Transverse colon (tissue), 4 donors: Measurements from ENCODE around the gene ATMIN. TPM values are rescaled to one million over a fixed set of nuclear protein-coding genes. Genes with fewer than 3 reads are reported as not detected.

ENCODE experiments used
- DNase-seq: peaks from one replicate; pipeline ENCODE4 v3.0.0-alpha.2; 2019
- H3K27ac ChIP-seq, 4 donors: fragments of 200-600 bp; sonication (generic); 2 replicates each; pipeline ENCODE4 v1.5.1; 2016 to 2018; ENCODE audit warnings: inconsistent platforms in 4 of 4
- H3K27me3 ChIP-seq: fragments of 200-600 bp; sonication (generic); 2 replicates; pipeline ENCODE4 v1.5.1; 2017; ENCODE audit warnings: inconsistent platforms
- H3K36me3 ChIP-seq, 4 donors: fragments of 200-600 bp; sonication (generic); 2 replicates each; pipeline ENCODE4 v1.5.1; 2017 to 2019; ENCODE audit warnings: inconsistent platforms in 4 of 4
- H3K4me1 ChIP-seq, 4 donors: fragments of 200-600 bp; sonication (generic); 2 replicates each; pipeline ENCODE4 v1.5.1; 2017 to 2020; ENCODE audit warnings: inconsistent platforms in 4 of 4
- H3K4me3 ChIP-seq, 4 donors: fragments of 200-600 bp; sonication (generic); 1 replicate in 1 of 4; 2 replicates in 3 of 4; pipeline versions ENCODE4 v1.5.1 to v1.6.1; 2017 to 2019; ENCODE audit warnings: inconsistent platforms in 4 of 4
- H3K9me3 ChIP-seq, 2 donors: fragments of 200-600 bp; sonication (generic); 2 replicates each; pipeline ENCODE4 v1.5.1; 2017 to 2019; ENCODE audit warnings: inconsistent platforms in 2 of 2
- CTCF ChIP-seq, 5 experiments: fragments of 200-600 bp in 3 of 5; fragments of 450-650 bp in 2 of 5; sonication (generic) in 3 of 5; IDR thresholded peaks; 1 replicate in 2 of 5; 2 replicates in 3 of 5; pipeline ENCODE4 v1.5.1; 2016 to 2017; ENCODE audit warnings: antibody characterized with exemption in 5 of 5, inconsistent platforms in 3 of 5, mild to moderate bottlenecking in 2 of 5, moderate library complexity in 1 of 5
- EP300 ChIP-seq: sonication (generic); formaldehyde crosslinking; IDR thresholded peaks from one replicate; pipeline ENCODE4 v1.6.1; 2017; ENCODE audit warnings: antibody characterized with exemption, low read depth
- POLR2A ChIP-seq: fragments of 450-650 bp; IDR thresholded peaks from one replicate; pipeline ENCODE4 v1.6.1; 2016; ENCODE audit warnings: antibody characterized with exemption, mild to moderate bottlenecking, moderate library complexity
- POLR2AphosphoS5 ChIP-seq, 3 donors: sonication (generic); formaldehyde crosslinking; IDR thresholded peaks; one replicate each; pipeline ENCODE4 v1.6.1; 2016; ENCODE audit warnings: antibody characterized with exemption in 3 of 3
- WGBS, 2 donors: methylation state at CpG; one replicate each; pipeline ENCODE4 v1.1.5; 2018; ENCODE audit warnings: low coverage in 1 of 2; 5-methylcytosine and 5-hydroxymethylcytosine counted together
- in situ Hi-C, 4 donors: fragments of 200-750 bp; cut with MboI; loops; one replicate each; pipeline versions ENCODE4 v1.15.0 to v1.15.1; 2017; ENCODE audit warnings: low sequenced_read_pairs in 3 of 4, low pct_ligation_motif_present in 1 of 4, low pct_unique_long_range_greater_than_20kb in 1 of 4
- intact Hi-C: fragments of 100-400 bp; cut with DNase I; formaldehyde crosslinking; loops from one replicate; pipeline ENCODE4 v1.15.1; 2023; ENCODE audit warnings: low total_unique reads
- total RNA-seq, 4 donors: library from RNA; depleted of rRNA; stranded (reverse); fragments of >200 nt; gene quantifications; one replicate each; pipeline ENCODE4 v1.1.0, GENCODE V29; 2016

The ATMIN gene
- total RNA-seq, 4 donors from 2014 or later = 24.7 to 86.0 (median 35.5) TPM

- in situ Hi-C loops = no loop called here
- peak overlapping the region; percentile 45 to 77 (median 71) for H3K27ac ChIP-seq
Measured at GRCh38 chr16:80997139-80997798, 38.4 kb upstream of the ATMIN start.

GRCh38 chr16:80997964-80998620, 37.5 kb upstream of the ATMIN start:
- intact Hi-C loops = no loop called here
- Histone ChIP-seq H3K4me3 (peak overlapping the region in 1 of 4 donors; percentile 46), H3K4me1 (peaks cover 3 to 22% (median 20%) of the 10 kb centered on the region in 4 donors), H3K27ac (peak overlapping the region; percentile 45 to 77 (median 71)), H3K9me3 (no peaks in the 10 kb centered on the region), H3K27me3 (no peaks in the 10 kb centered on the region), H3K36me3 (no peaks in the 10 kb centered on the region)
- in situ Hi-C loops = no loop called here
- TF ChIP-seq POLR2A (no peak), EP300 (no peak), CTCF (IDR thresholded peaks at IDR 0.05) (no peak), POLR2AphosphoS5 (IDR thresholded peaks at IDR 0.05) (no peak)
- DNase-seq = no peak
- 86 to 87% methylated on average over 6 to 7 of the region's 7 CpGs for WGBS, 2 donors

More at GRCh38 chr16:80997139-80997798, 38.4 kb upstream of the ATMIN start:
- H3K4me1 ChIP-seq = peaks cover 3 to 22% (median 20%) of the 10 kb centered on the region in 4 donors
- TF ChIP-seq EP300 (no peak), POLR2AphosphoS5 (IDR thresholded peaks at IDR 0.05) (no peak), POLR2A (no peak), CTCF (IDR thresholded peaks at IDR 0.05) (no peak)
- no peak for DNase-seq
- peak overlapping the region in 3 of 4 donors; percentile 9 to 46 (median 19) for H3K4me3 ChIP-seq
- WGBS, 2 donors = 13 to 18% methylated on average over 9 of the region's 9 CpGs
- no peaks in the 10 kb centered on the region for H3K36me3 ChIP-seq
- no peaks in the 10 kb centered on the region for H3K9me3 ChIP-seq
- intact Hi-C loops = no loop called here
- H3K27me3 ChIP-seq = no peaks in the 10 kb centered on the region

- Histone ChIP-seq H3K9me3 (no peaks in the 10 kb centered on the region), H3K4me1 (peaks cover 7 to 43% (median 32%) of the 10 kb centered on the region in 4 donors), H3K27ac (no peak overlapping the region), H3K4me3 (no peak overlapping the region), H3K27me3 (no peaks in the 10 kb centered on the region), H3K36me3 (no peaks in the 10 kb centered on the region)
- intact Hi-C loops (loop anchor here (10.0 kb wide), 2 partner anchors 94 to 1236 kb away; partner anchors contain the start of gene GCSH), in situ Hi-C loops (loop anchor here in 1 of 4 donors (25.0 kb wide), 1 partner anchor 311 kb away; the partner anchor contains the start of gene GAN)
- TF ChIP-seq EP300 = no peak
- no peak for TF ChIP-seq CTCF (IDR thresholded peaks at IDR 0.05)
- TF ChIP-seq POLR2A = no peak
- TF ChIP-seq POLR2AphosphoS5 (IDR thresholded peaks at IDR 0.05) = no peak
- WGBS, 2 donors = 91 to 98% methylated on average over 3 of the region's 3 CpGs
- DNase-seq = no peak
Measured at GRCh38 chr16:81000873-81001272, 34.8 kb upstream of the ATMIN start.

- H3K9me3 ChIP-seq = no peaks in the 10 kb centered on the region
- peaks cover 7 to 39% (median 31%) of the 10 kb centered on the region in 4 donors for H3K4me1 ChIP-seq
- in situ Hi-C loops = loop anchor here in 1 of 4 donors (25.0 kb wide), 1 partner anchor 311 kb away; the partner anchor contains the start of gene GAN
- H3K36me3 ChIP-seq = no peaks in the 10 kb centered on the region
- no peak for DNase-seq
- no peak overlapping the region for H3K4me3 ChIP-seq
- no peak for TF ChIP-seq POLR2A
- no peaks in the 10 kb centered on the region for H3K27me3 ChIP-seq
- no peak overlapping the region for H3K27ac ChIP-seq
- intact Hi-C loops = loop anchor here (10.0 kb wide), 2 partner anchors 93 to 1237 kb away; partner anchors contain the start of gene GCSH
- WGBS, 2 donors = 52 to 57% methylated on average over 5 of the region's 5 CpGs
Measured at GRCh38 chr16:81001330-81001729, 34.3 kb upstream of the ATMIN start.
